ENCODE measurements around the gene LRRC8E.

The LRRC8E gene

GRCh38 chr19:7900401-7900870, 12.1 kb downstream of the LRRC8E start:
- FAIRE-seq: no peak
- no peak for TF ChIP-seq TAF1 (IDR thresholded peaks at IDR 0.05; ENCODE audit: borderline replicate concordance, low read depth, low read length)
- TF ChIP-seq POLR2A (IDR thresholded peaks at IDR 0.05; ENCODE audit: low read depth, low read length): no peak
- no peak for TF ChIP-seq POLR2AphosphoS5 (IDR thresholded peaks at IDR 0.05; ENCODE audit: low read depth, low read length)
- DNase-seq (ENCODE audit: insufficient read length): no peak

DNA sequence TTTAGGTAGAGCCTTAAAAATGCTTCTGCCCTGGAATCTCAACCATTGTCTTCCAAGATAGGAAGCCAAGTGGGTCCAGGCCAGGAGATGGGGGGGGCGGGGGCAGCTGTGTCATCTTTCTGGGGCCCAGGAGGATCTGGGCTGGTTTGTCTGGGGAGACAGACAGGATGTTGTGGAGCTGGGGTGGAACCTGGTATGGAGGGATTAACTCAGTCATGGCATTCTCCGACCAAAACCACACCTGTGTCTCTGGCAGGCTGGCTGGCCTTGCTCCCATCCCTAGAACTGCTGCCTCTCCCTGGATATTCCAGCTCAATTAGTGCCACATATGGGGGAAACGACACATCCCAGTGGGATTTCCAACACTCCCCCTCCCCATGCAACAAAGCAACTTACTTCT, 12.6 kb downstream of the LRRC8E start:
- TF ChIP-seq POLR2AphosphoS5 (IDR thresholded peaks at IDR 0.05; ENCODE audit: low read depth, low read length) (no peak), POLR2A (IDR thresholded peaks at IDR 0.05; ENCODE audit: low read depth, low read length) (no peak), TAF1 (IDR thresholded peaks at IDR 0.05; ENCODE audit: borderline replicate concordance, low read depth, low read length) (no peak)
- DNase-seq (ENCODE audit: insufficient read length) (no peak), FAIRE-seq (no peak)

- FAIRE-seq: no peak
- DNase-seq (ENCODE audit: insufficient read length): no peak
- TF ChIP-seq TAF1 (IDR thresholded peaks at IDR 0.05; ENCODE audit: borderline replicate concordance, low read depth, low read length) (no peak), POLR2A (IDR thresholded peaks at IDR 0.05; ENCODE audit: low read depth, low read length) (no peak), POLR2AphosphoS5 (IDR thresholded peaks at IDR 0.05; ENCODE audit: low read depth, low read length) (no peak)
These were observed 13.0 kb downstream of the LRRC8E start for GRCh38 chr19:7901337-7901736.

DNA sequence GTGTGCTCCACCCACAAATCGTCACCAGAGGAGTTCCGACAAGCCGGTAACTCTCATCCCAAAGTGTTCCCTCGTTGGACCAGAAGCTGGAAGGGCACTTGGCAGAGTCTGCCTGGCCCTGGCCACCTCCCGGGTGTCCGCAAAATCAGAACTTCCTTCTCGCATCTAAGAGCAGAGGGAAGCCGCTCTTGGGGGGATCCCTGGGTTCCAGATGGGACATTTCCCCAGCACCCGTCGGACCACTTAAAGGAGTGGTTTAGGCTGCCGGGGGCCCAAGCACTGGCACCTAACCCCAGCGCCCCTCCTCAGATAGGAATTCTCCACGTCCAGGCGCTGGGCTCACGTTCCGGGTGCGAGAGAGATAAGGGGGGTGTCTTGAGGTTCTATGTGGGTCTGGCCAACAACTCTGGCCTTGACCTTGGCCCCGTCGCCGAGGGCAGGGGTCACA, 14.5 kb downstream of the LRRC8E start:
- TF ChIP-seq TAF1 (IDR thresholded peaks at IDR 0.05; ENCODE audit: borderline replicate concordance, low read depth, low read length) (no peak), POLR2A (IDR thresholded peaks at IDR 0.05; ENCODE audit: low read depth, low read length) (no peak), POLR2AphosphoS5 (IDR thresholded peaks at IDR 0.05; ENCODE audit: low read depth, low read length) (no peak)
- FAIRE-seq: no peak
- DNase-seq (ENCODE audit: insufficient read length): no peak

- peak; percentile 100 for FAIRE-seq
- TF ChIP-seq POLR2AphosphoS5 (IDR thresholded peaks at IDR 0.05; ENCODE audit: low read depth, low read length) (peak; percentile 87), POLR2A (IDR thresholded peaks at IDR 0.05; ENCODE audit: low read depth, low read length) (peak; percentile 86), TAF1 (IDR thresholded peaks at IDR 0.05; ENCODE audit: borderline replicate concordance, low read depth, low read length) (peak; percentile 55)
- DNase-seq (ENCODE audit: insufficient read length): peak; percentile 98
These were observed 15.1 kb downstream of the LRRC8E start, which contains the start of gene MAP2K7 for GRCh38 chr19:7903244-7904073. Gene MAP2K7, plus strand, starts transcription at chr19:7903877. Its CDS starts 68 bp downstream, at chr19:7903945.

GRCh38 chr19:7904074-7905020, 16.0 kb downstream of the LRRC8E start:
- DNase-seq (ENCODE audit: insufficient read length): peak; percentile 75
- FAIRE-seq: peak; percentile 65
- TF ChIP-seq POLR2A (IDR thresholded peaks at IDR 0.05; ENCODE audit: low read depth, low read length): no peak
- no peak for TF ChIP-seq POLR2AphosphoS5 (IDR thresholded peaks at IDR 0.05; ENCODE audit: low read depth, low read length)

GRCh38 chr19:7905268-7905667, 17.0 kb downstream of the LRRC8E start:
- TF ChIP-seq POLR2AphosphoS5 (IDR thresholded peaks at IDR 0.05; ENCODE audit: low read depth, low read length) (no peak), POLR2A (IDR thresholded peaks at IDR 0.05; ENCODE audit: low read depth, low read length) (no peak), TAF1 (IDR thresholded peaks at IDR 0.05; ENCODE audit: borderline replicate concordance, low read depth, low read length) (no peak)
- FAIRE-seq (no peak), DNase-seq (ENCODE audit: insufficient read length) (no peak)

DNA sequence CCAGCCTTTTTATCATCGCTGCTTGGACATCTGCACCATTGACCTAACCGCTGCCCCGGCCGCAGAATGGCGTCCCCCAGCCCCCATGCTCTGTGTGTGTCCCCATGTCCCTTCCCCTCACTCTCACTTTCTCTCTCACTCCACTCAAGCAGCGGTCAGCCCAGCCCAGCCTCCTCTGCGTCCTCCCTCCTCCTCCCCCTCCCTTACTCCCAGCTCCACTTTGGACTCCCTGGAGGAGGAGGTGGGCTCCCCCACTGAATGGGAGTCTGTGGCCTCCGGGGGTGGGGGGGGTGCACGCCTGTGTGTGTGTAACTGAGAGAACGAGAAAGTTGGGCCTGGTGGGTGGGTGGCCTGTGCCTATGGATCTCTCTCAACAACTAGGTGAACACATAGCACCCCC, 17.5 kb downstream of the LRRC8E start:
- DNase-seq (ENCODE audit: insufficient read length) (no peak), FAIRE-seq (no peak)
- TF ChIP-seq TAF1 (IDR thresholded peaks at IDR 0.05; ENCODE audit: borderline replicate concordance, low read depth, low read length) (no peak), POLR2A (IDR thresholded peaks at IDR 0.05; ENCODE audit: low read depth, low read length) (no peak), POLR2AphosphoS5 (IDR thresholded peaks at IDR 0.05; ENCODE audit: low read depth, low read length) (no peak)

DNA sequence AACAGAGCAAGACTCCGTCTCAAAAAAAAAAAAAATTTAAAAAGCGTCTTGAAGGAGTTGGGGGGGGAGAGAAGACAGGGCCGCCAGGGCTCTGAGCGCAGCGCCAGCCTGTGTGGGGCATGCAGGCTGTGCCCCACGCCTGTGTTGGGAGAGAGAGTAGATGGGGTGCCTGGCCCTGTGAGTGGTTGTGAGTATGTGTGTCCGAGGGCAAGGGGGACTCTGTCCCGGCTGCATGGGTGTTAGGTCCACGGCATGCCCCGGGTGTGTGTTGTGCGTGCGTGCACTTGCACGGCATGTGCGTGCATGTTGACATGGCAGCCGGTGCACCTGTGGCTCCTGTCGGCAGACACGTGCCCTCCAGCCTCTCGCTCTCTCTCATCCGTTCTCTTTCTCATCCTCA, 18.8 kb downstream of the LRRC8E start:
- DNase-seq (ENCODE audit: insufficient read length) (no peak), FAIRE-seq (no peak)
- peak; percentile 74 for TF ChIP-seq POLR2AphosphoS5 (IDR thresholded peaks at IDR 0.05; ENCODE audit: low read depth, low read length)
- no peak for TF ChIP-seq POLR2A (IDR thresholded peaks at IDR 0.05; ENCODE audit: low read depth, low read length)

DNA sequence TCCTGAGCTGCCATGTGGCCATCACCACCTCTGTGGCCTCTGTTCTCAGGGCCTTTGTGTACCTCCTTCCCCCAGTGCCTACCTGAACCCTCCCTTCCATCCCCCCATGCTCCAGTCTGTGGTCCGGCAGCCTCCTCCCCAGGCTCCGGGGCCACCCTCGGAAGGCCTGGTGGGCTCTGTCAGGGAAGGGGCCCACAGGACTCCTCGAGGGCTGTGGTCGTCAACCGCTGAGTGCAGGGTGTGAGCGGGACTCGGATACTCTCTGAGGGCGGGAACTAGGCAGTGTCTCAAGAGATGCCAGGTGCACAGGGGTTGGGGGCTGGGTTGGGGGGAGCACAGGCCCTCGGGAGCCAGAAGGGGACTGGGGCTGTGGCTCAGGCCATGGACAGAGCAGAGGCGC, 19.2 kb downstream of the LRRC8E start:
- FAIRE-seq (no peak), DNase-seq (ENCODE audit: insufficient read length) (no peak)
- TF ChIP-seq POLR2A (IDR thresholded peaks at IDR 0.05; ENCODE audit: low read depth, low read length): no peak
- no peak for TF ChIP-seq TAF1 (IDR thresholded peaks at IDR 0.05; ENCODE audit: borderline replicate concordance, low read depth, low read length)
- TF ChIP-seq POLR2AphosphoS5 (IDR thresholded peaks at IDR 0.05; ENCODE audit: low read depth, low read length): no peak

- TF ChIP-seq TAF1 (IDR thresholded peaks at IDR 0.05; ENCODE audit: borderline replicate concordance, low read depth, low read length) (no peak), POLR2A (IDR thresholded peaks at IDR 0.05; ENCODE audit: low read depth, low read length) (no peak), POLR2AphosphoS5 (IDR thresholded peaks at IDR 0.05; ENCODE audit: low read depth, low read length) (peak; percentile 38; the same call in 1 of the 2 replicates)
- DNase-seq (ENCODE audit: insufficient read length) (no peak), FAIRE-seq (no peak)
These were observed 19.9 kb downstream of the LRRC8E start for GRCh38 chr19:7908078-7908699.
